GM12891 (cell line): Measurements from ENCODE around the gene NDUFB8.

Experiments
- DNase-seq: peaks from one replicate; pipeline ENCODE4 v3.0.0; 2011; ENCODE audit warnings: low spot score; ENCODE audit not compliant: insufficient read length
- FAIRE-seq: peaks from 2 replicates; lab custom pipeline; 2011; peaks lifted over from hg19 to GRCh38; lab: Jason Lieb, UNC
- PAX5 ChIP-seq: IDR thresholded peaks from 2 replicates; pipeline ENCODE4 v1.6.1; 2011; ENCODE audit warnings: low read length, moderate library complexity, mild to moderate bottlenecking; ENCODE audit not compliant: insufficient read depth, severe bottlenecking
- POLR2A ChIP-seq: IDR thresholded peaks from 2 replicates; pipeline ENCODE4 v1.6.1; 2011; ENCODE audit warnings: low read depth, low read length, control low read depth
- POLR2AphosphoS5 ChIP-seq: IDR thresholded peaks from 2 replicates; pipeline ENCODE4 v1.6.1; 2011; ENCODE audit warnings: low read depth, low read length, control low read depth
- POU2F2 ChIP-seq: IDR thresholded peaks from 2 replicates; pipeline ENCODE4 v1.6.1; 2011; ENCODE audit warnings: low read depth, mild to moderate bottlenecking, control low read depth, low read length, moderate library complexity
- SPI1 ChIP-seq: IDR thresholded peaks from 2 replicates; pipeline ENCODE4 v1.6.1; 2011; ENCODE audit warnings: low read depth, low read length, control low read depth
- TAF1 ChIP-seq: IDR thresholded peaks from 2 replicates; pipeline ENCODE4 v1.6.1; 2011; ENCODE audit warnings: low read depth, low read length, control low read depth

The NDUFB8 gene

GRCh38 chr10:100508266-100508665 lies 21.4 kb downstream of the NDUFB8 start:
- FAIRE-seq: no peak
- TF ChIP-seq POU2F2 (no peak), PAX5 (no peak), POLR2AphosphoS5 (no peak), TAF1 (no peak), SPI1 (no peak), POLR2A (no peak)
- DNase-seq: no peak

DNA sequence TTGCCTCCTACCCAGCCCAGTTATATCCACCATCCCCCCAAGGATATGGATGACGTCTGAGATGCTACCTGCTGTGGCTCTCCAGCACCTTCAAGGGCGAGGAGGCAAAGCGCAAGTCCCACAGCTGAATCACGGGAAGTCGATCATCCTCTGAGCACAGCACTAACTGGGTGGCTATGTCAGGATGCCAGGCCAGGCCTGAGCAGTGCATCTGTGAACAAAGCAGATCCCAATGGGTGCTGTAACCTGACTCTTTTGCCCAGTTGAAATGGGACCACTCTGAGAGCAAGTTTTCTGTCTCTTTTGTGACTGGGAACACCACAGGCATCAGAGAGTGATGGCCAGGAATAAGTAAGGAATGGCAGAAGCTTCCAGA lies 22.3 kb downstream of the NDUFB8 start:
- TF ChIP-seq POLR2A (no peak), SPI1 (no peak), POU2F2 (no peak), POLR2AphosphoS5 (no peak)
- DNase-seq (no peak), FAIRE-seq (no peak)

GRCh38 chr10:100506596-100507356 lies 22.9 kb downstream of the NDUFB8 start:
- TF ChIP-seq POU2F2 (no peak), TAF1 (no peak), PAX5 (no peak), SPI1 (no peak), POLR2A (no peak), POLR2AphosphoS5 (no peak)
- FAIRE-seq (no peak), DNase-seq (no peak)

DNA sequence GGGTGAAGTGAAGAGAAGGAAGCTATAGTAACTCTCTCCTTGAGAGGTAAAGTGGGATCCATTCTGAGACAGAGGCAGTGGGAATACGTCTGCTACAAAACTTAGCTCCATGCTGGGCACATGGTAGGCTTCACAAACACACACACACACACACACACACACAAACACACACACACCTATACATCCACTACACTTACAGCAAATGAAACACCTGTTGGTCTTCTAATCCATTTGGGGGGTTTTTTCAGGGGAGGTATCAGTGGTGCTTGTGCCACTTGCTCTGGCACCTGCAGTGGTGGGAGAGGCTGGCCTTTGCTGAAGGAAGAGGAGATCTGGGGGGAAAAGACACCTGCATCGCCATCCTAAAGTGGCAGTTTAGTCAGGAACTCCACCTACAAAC lies 24.5 kb downstream of the NDUFB8 start:
- no peak for DNase-seq
- FAIRE-seq: no peak
- TF ChIP-seq POLR2AphosphoS5 (no peak), SPI1 (no peak), POLR2A (no peak), PAX5 (no peak), POU2F2 (no peak), TAF1 (no peak)

GRCh38 chr10:100504096-100504495 lies 25.6 kb downstream of the NDUFB8 start:
- FAIRE-seq (no peak), DNase-seq (no peak)
- TF ChIP-seq POU2F2 (no peak), TAF1 (no peak), PAX5 (no peak), POLR2A (no peak), POLR2AphosphoS5 (no peak), SPI1 (no peak)

DNA sequence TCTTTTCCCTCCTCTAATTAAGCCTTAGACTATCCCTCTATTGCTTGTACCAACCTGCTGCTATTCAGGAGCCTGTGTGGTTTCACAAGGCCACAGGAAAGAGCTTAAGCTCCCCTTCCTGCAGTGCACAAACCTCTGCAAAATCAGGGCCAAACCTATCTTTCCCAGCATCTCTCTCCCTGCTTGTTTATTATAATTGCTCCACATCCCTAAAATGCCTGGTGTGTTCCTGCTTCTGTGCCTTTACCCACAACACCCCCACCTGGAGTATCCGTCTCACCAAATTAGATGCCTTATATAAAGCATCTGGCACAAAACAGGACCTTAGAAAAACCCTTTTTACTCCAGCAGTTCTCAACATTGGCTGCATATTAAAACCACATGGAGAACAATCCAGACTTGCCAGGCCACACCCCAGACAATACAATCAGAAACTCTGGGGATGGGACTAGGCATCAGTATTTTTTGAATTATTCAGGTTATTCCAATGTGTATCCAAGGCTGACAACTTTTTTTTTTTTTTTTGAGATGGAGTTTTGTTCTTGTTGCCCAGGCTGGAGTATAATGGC lies 26.7 kb downstream of the NDUFB8 start:
- TF ChIP-seq PAX5 (no peak), POLR2A (no peak), SPI1 (no peak), POLR2AphosphoS5 (no peak), POU2F2 (no peak), TAF1 (no peak)
- DNase-seq: no peak
- no peak for FAIRE-seq

GRCh38 chr10:100501423-100501822 lies 28.2 kb downstream of the NDUFB8 start:
- TF ChIP-seq POLR2AphosphoS5 (no peak), POLR2A (no peak)
- no peak for DNase-seq
- FAIRE-seq: no peak

DNA sequence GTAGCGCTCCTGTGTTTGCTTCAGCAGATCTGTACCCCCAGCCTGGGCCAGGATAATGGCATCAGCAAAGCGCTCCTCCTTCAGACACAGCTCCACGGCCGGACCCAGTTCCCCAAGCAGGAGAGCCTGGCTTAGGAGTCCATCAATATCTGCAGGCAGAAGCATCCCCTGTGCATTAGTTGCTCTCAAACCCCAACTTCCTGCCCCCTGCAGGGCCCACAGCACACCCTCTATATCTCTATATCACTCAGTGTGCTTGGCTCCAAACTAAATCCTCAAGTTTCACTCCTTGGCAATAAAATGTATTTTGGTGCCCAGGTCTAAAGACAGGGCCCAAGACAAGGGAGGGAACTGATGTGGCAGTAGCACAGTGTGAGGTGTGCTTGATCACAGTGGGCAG lies 31.6 kb downstream of the NDUFB8 start:
- TF ChIP-seq POU2F2: no peak
- TF ChIP-seq TAF1: no peak
- TF ChIP-seq PAX5: no peak
- no peak for TF ChIP-seq POLR2A
- TF ChIP-seq SPI1: no peak
- TF ChIP-seq POLR2AphosphoS5: no peak
- no peak for FAIRE-seq

GRCh38 chr10:100496567-100496966 lies 33.1 kb downstream of the NDUFB8 start:
- TF ChIP-seq SPI1 (no peak), POLR2A (no peak), POU2F2 (no peak), PAX5 (no peak)
- FAIRE-seq: no peak
- no peak for DNase-seq

More for the DNA sequence above, 31.6 kb downstream of the NDUFB8 start:
- no peak for DNase-seq

GRCh38 chr10:100490531-100490930 lies 39.1 kb downstream of the NDUFB8 start:
- DNase-seq: no peak
- TF ChIP-seq POLR2A (no peak), POLR2AphosphoS5 (no peak), TAF1 (no peak), POU2F2 (no peak), PAX5 (no peak), SPI1 (no peak)
- no peak for FAIRE-seq
